ENCODE data around the gene WWOX. TPM values are rescaled to one million over a fixed set of nuclear protein-coding genes. Genes with fewer than 3 reads are reported as not detected.

WWOX gene
- total RNA-seq, 1 donor from 2014 or later = 29.6 TPM

- no peak for DNase-seq (ENCODE audit: low read depth)
- TF ChIP-seq CTCF (conservative IDR thresholded peaks at IDR 0.05; ENCODE audit: low read depth, low read length) = no peak
- H3K4me3 ChIP-seq (ENCODE audit: low read depth, low read length) = no peak overlapping the region
Observed at GRCh38 chr16:78542419-78542818, 443.0 kb downstream of the WWOX start.

GRCh38 chr16:78543023-78543422 is 443.6 kb downstream of the WWOX start:
- TF ChIP-seq CTCF (conservative IDR thresholded peaks at IDR 0.05; ENCODE audit: low read depth, low read length) = no peak
- DNase-seq (ENCODE audit: low read depth) = no peak
- no peak overlapping the region for H3K4me3 ChIP-seq (ENCODE audit: low read depth, low read length)

- TF ChIP-seq CTCF (conservative IDR thresholded peaks at IDR 0.05; ENCODE audit: low read depth, low read length) = no peak
- DNase-seq (ENCODE audit: low read depth) = no peak
- no peak overlapping the region for H3K4me3 ChIP-seq (ENCODE audit: low read depth, low read length)
Observed at GRCh38 chr16:78549366-78549765, 449.9 kb downstream of the WWOX start.

GRCh38 chr16:78551487-78552085 is 452.1 kb downstream of the WWOX start:
- no peak for DNase-seq (ENCODE audit: low read depth)
- H3K4me3 ChIP-seq (ENCODE audit: low read depth, low read length) = no peak overlapping the region
- TF ChIP-seq CTCF (conservative IDR thresholded peaks at IDR 0.05; ENCODE audit: low read depth, low read length) = no peak

GRCh38 chr16:78552106-78552675 is 452.7 kb downstream of the WWOX start:
- DNase-seq (ENCODE audit: low read depth) = no peak
- no peak for TF ChIP-seq CTCF (conservative IDR thresholded peaks at IDR 0.05; ENCODE audit: low read depth, low read length)
- H3K4me3 ChIP-seq (ENCODE audit: low read depth, low read length) = no peak overlapping the region

DNA sequence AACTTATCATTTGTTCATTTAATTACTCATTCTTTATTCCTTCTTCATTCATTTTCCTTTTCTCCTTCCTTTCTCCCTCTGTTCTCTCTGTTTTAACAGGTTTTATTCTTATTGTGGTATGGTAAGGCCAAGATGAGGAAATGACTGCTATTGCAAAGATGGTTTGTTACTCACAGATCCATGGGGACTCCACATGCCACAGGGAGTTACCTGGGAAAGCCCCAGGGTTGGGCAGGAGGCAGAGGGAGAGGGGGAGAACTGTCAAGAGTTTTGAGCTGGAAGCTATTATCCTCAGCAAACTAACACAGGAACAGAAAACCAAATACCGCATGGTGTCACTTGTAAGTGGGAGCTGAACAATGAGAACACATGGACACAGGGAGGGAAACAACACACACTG is 453.3 kb downstream of the WWOX start:
- no peak overlapping the region for H3K4me3 ChIP-seq (ENCODE audit: low read depth, low read length)
- no peak for TF ChIP-seq CTCF (conservative IDR thresholded peaks at IDR 0.05; ENCODE audit: low read depth, low read length)
- no peak for DNase-seq (ENCODE audit: low read depth)

All from epithelial cell of proximal tubule (primary cell).